Measurements from ENCODE around the gene STAT1.
A peak's percentile ranks its signal among the peaks of the same experiment; 100 is the strongest.
"Not testable (repeated sequence)": the region's sequence is repeated elsewhere in the genome, so short reads cannot be mapped to it uniquely, and the experiment has no call there.

Gene STAT1

DNA sequence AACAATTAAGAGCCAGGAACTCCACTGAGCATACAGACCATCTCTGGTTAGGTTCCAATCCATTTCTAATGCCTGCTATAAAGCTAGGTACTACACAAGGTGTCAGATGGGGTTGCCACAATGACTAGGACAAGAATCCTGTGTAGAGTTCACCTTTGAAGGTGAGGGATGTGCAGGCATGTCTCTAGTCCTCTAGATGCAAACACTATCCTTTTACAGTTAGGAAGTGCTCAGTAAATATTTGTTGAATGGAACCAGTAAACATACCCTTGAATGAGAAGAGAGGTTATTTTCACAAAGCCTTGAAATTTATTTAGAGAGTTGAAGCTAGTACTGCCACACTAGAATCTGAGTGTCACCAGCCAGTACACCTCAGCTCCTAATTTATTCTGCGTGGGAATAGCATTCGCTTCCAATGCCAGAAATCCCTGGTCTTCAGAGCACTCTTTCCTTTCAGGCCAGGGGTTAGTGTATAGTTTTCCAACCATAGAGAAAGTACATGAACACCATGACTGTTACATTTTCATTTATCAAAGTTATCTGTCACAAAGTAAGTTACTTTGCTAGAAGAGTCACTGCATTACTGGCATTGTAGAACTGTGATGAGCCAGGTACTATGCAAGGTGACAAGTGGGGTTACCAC is 48.3 kb downstream of the STAT1 start:
- no peak overlapping the region for H3K4me2 ChIP-seq (ENCODE audit: low read length)
- H3K4me1 ChIP-seq (ENCODE audit: control insufficient read depth, insufficient read depth, low read length): no peaks in the 10 kb centered on the region
- no peak overlapping the region for H3K9ac ChIP-seq (ENCODE audit: low read depth, low read length)
- no peak overlapping the region for H3K4me3 ChIP-seq (ENCODE audit: low read length)
- H3K27me3 ChIP-seq (ENCODE audit: control insufficient read depth, insufficient read depth, low read length): no peaks in the 10 kb centered on the region
- peaks cover 77% of the 10 kb centered on the region for H3K36me3 ChIP-seq (ENCODE audit: insufficient read depth, low read length)
- H3K9me3 ChIP-seq (replicated peaks; ENCODE audit: low read length): no peaks in the 10 kb centered on the region

DNA sequence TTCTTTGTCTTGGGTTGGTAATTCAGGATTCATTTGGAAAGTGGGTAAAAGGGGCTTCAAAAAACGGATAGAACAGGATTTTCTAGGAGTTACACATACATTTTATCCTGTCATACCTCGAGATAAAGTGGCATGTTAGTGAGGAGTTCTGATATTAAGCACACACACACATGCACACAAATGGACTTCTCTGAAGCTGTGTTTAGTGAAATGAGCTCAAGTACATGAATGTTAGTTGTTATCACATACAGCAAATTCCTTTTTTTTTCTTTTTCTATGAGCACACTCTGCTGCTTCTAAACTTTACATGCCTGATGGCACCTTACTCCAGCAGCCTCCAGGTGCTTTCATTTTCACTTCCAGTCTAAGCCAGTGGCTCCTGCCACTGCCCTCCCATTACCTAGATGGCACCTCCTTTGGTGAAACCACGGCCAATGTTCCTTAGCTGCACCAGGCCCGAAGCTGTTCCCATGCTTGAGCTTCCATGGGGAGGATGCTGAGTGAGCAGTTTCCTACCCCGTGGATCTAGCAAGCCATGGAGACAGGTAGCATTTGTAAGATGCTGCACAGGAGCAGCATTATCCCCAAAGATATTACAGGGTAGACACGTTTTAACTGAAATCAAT is 49.7 kb downstream of the STAT1 start:
- Histone ChIP-seq H3K9ac (ENCODE audit: low read depth, low read length) (no peak overlapping the region), H3K4me1 (ENCODE audit: control insufficient read depth, insufficient read depth, low read length) (peaks cover 6% of the 10 kb centered on the region), H3K4me3 (ENCODE audit: low read length) (no peak overlapping the region), H3K27me3 (ENCODE audit: control insufficient read depth, insufficient read depth, low read length) (no peaks in the 10 kb centered on the region), H3K36me3 (ENCODE audit: insufficient read depth, low read length) (peaks cover 70% of the 10 kb centered on the region), H3K4me2 (ENCODE audit: low read length) (no peak overlapping the region), H3K9me3 (replicated peaks; ENCODE audit: low read length) (no peaks in the 10 kb centered on the region)

DNA sequence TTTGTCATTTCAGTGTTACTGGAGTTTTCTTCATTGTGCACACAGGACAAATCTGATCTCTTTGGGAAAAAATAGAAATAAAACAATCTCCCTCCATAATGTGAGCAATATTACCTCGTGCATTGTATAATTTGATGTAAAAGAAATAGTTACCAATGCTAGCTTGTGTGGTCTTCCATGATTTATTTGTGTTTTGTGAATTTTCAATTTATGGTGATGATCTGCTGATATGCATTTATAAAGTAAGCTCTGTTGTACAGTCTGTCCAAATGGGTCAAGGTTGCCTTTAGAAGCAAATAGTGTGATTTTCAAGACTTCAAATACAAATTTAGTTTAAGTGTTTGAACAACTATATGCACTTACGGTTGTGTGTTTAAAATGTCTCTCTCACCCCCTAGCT is 50.9 kb downstream of the STAT1 start:
- Histone ChIP-seq H3K36me3 (ENCODE audit: insufficient read depth, low read length) (peaks cover 62% of the 10 kb centered on the region), H3K9me3 (replicated peaks; ENCODE audit: low read length) (no peaks in the 10 kb centered on the region), H3K27me3 (ENCODE audit: control insufficient read depth, insufficient read depth, low read length) (no peaks in the 10 kb centered on the region), H3K4me3 (ENCODE audit: low read length) (no peak overlapping the region), H3K4me2 (ENCODE audit: low read length) (no peak overlapping the region), H3K9ac (ENCODE audit: low read depth, low read length) (no peak overlapping the region), H3K4me1 (ENCODE audit: control insufficient read depth, insufficient read depth, low read length) (peaks cover 6% of the 10 kb centered on the region)

- Histone ChIP-seq H3K9ac (ENCODE audit: low read depth, low read length) (no peak overlapping the region), H3K9me3 (replicated peaks; ENCODE audit: low read length) (no peaks in the 10 kb centered on the region), H3K27me3 (ENCODE audit: control insufficient read depth, insufficient read depth, low read length) (no peaks in the 10 kb centered on the region), H3K4me2 (ENCODE audit: low read length) (no peak overlapping the region), H3K4me3 (ENCODE audit: low read length) (no peak overlapping the region), H3K4me1 (ENCODE audit: control insufficient read depth, insufficient read depth, low read length) (peaks cover 6% of the 10 kb centered on the region), H3K36me3 (ENCODE audit: insufficient read depth, low read length) (peaks cover 53% of the 10 kb centered on the region)
Observed at GRCh38 chr2:190961918-190962487, 52.0 kb downstream of the STAT1 start.

GRCh38 chr2:190961117-190961516 is 52.9 kb downstream of the STAT1 start:
- H3K36me3 ChIP-seq (ENCODE audit: insufficient read depth, low read length): peaks cover 50% of the 10 kb centered on the region
- H3K4me1 ChIP-seq (ENCODE audit: control insufficient read depth, insufficient read depth, low read length): not testable (repeated sequence)

DNA sequence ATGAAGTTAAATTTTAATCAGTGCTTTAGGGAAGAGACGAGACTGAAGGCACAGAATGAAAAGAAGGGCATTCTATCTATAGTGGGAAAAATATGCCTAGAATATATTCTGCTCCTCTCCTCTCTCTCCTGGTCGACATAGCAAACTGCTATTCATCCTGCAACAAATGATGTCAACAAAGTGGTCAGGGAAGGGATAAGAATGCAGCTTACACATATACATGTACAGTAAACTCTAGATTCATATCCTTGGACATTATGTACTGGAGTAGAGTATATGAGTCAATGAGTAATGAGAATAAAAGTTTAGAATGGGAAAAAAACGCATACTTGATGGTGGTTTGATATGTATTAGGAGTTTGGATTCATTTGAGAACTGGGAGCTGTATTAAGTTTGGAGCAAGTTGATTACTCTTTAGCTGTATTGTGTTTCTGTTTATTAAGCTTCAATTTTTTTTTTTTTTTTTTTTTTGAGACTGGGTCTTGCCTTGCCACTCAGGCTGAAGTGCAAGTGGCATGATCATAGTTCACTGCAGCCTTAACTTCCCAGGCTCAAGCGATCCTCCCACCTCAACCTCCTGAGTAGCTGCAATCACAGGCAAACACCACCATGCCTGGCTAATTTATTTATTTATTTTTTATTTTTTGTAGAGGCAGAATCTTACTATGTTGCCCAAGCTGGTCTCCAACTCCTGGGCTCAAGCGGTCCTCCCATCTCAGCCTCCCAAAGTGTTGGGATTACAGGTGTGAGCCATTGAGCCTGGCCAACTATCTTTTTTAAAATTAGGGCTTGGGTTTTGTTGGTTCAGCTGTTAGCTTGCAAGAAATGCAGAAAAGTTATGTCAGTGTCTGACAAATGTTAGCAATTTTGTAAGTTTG is 53.8 kb downstream of the STAT1 start:
- Histone ChIP-seq H3K4me3 (ENCODE audit: low read length) (no peak overlapping the region), H3K4me2 (ENCODE audit: low read length) (no peak overlapping the region), H3K9me3 (replicated peaks; ENCODE audit: low read length) (no peaks in the 10 kb centered on the region), H3K9ac (ENCODE audit: low read depth, low read length) (no peak overlapping the region), H3K4me1 (ENCODE audit: control insufficient read depth, insufficient read depth, low read length) (peaks cover 6% of the 10 kb centered on the region), H3K36me3 (ENCODE audit: insufficient read depth, low read length) (peaks cover 40% of the 10 kb centered on the region), H3K27me3 (ENCODE audit: control insufficient read depth, insufficient read depth, low read length) (no peaks in the 10 kb centered on the region)

More at GRCh38 chr2:190961117-190961516, 52.9 kb downstream of the STAT1 start:
- H3K9ac ChIP-seq (ENCODE audit: low read depth, low read length); H3K4me2 ChIP-seq (ENCODE audit: low read length); H3K4me3 ChIP-seq (ENCODE audit: low read length); H3K9me3 ChIP-seq (replicated peaks; ENCODE audit: low read length); H3K27me3 ChIP-seq (ENCODE audit: control insufficient read depth, insufficient read depth, low read length): not testable (repeated sequence)

DNA sequence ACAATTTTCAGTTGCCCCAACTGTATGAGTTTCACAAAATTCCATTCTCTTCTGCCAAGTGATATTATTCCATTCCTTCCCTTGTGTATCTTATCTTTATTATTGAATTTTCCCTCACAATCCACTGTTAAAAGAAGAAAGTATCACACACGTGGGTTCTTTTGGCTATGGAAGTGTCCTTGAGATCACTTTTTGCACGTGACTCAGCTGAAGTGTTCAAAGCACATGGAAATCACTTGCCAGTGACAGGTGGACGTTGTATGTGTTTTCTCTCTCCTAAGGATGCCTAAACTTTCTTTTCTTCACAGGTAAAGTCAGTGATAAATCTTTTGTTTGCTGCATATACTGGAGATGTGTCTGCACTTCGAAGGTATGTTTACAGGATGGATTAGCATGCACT is 60.7 kb downstream of the STAT1 start:
- Histone ChIP-seq H3K27me3 (ENCODE audit: control insufficient read depth, insufficient read depth, low read length) (no peaks in the 10 kb centered on the region), H3K4me2 (ENCODE audit: low read length) (no peak overlapping the region), H3K9me3 (replicated peaks; ENCODE audit: low read length) (no peaks in the 10 kb centered on the region), H3K4me3 (ENCODE audit: low read length) (no peak overlapping the region), H3K36me3 (ENCODE audit: insufficient read depth, low read length) (no peaks in the 10 kb centered on the region), H3K9ac (ENCODE audit: low read depth, low read length) (no peak overlapping the region), H3K4me1 (ENCODE audit: control insufficient read depth, insufficient read depth, low read length) (peaks cover 10% of the 10 kb centered on the region)

GRCh38 chr2:190950566-190950991 is 63.4 kb downstream of the STAT1 start:
- Histone ChIP-seq H3K4me2 (ENCODE audit: low read length) (no peak overlapping the region), H3K4me3 (ENCODE audit: low read length) (no peak overlapping the region), H3K9ac (ENCODE audit: low read depth, low read length) (no peak overlapping the region), H3K27me3 (ENCODE audit: control insufficient read depth, insufficient read depth, low read length) (no peaks in the 10 kb centered on the region), H3K9me3 (replicated peaks; ENCODE audit: low read length) (no peaks in the 10 kb centered on the region), H3K4me1 (ENCODE audit: control insufficient read depth, insufficient read depth, low read length) (peaks cover 34% of the 10 kb centered on the region), H3K36me3 (ENCODE audit: insufficient read depth, low read length) (no peaks in the 10 kb centered on the region)

DNA sequence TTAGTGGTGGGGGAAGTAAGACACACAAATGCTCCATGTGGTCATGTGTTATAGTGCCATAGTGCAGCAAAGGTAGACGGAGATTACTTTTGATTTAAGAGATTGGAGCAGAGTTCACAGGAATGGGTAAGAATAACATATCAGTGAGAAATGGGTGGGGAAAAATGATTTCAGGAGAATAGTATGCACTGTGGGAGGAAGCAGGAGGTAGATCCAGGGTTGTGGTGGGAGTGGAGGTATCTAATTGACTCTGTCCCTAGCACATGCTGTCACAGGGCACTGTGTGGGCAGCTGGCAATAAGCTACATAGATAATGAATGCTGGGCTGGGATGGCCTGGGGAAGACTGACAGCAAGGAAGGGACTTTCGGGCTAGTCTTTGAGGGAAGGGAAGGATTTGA is 65.3 kb downstream of the STAT1 start:
- peaks cover 34% of the 10 kb centered on the region for H3K4me1 ChIP-seq (ENCODE audit: control insufficient read depth, insufficient read depth, low read length)
- H3K4me3 ChIP-seq (ENCODE audit: low read length): no peak overlapping the region
- H3K9ac ChIP-seq (ENCODE audit: low read depth, low read length): no peak overlapping the region
- no peaks in the 10 kb centered on the region for H3K36me3 ChIP-seq (ENCODE audit: insufficient read depth, low read length)
- H3K9me3 ChIP-seq (replicated peaks; ENCODE audit: low read length): no peaks in the 10 kb centered on the region
- no peaks in the 10 kb centered on the region for H3K27me3 ChIP-seq (ENCODE audit: control insufficient read depth, insufficient read depth, low read length)
- H3K4me2 ChIP-seq (ENCODE audit: low read length): peak overlapping the region; percentile 72

DNA sequence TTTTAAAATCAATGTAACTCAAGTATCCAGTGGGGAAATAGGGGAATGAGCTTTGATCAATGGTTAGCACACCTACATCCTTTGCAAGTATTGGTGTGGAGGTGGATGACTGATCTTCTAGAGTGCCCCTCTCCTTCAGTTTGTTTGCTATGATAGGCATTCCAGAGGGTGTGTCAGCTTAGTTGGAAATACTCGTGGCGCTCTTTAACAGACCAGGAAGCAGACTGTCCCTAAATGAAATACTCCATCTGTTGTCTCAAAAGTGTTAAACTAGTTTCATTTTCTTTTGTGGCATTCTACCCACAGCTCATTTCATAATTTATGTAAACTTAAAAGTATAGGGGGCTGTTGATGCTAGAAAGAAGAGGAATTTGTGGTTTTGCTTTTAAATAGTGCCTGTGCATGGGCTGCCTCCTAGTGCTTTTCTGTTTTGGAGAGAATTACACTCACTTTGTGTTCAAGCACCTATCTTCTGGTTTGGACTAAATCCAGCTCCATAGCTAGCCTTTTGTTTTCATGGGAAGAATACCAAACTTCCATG is 66.2 kb downstream of the STAT1 start:
- no peaks in the 10 kb centered on the region for H3K36me3 ChIP-seq (ENCODE audit: insufficient read depth, low read length)
- H3K4me2 ChIP-seq (ENCODE audit: low read length): peak overlapping the region; percentile 72
- H3K9me3 ChIP-seq (replicated peaks; ENCODE audit: low read length): no peaks in the 10 kb centered on the region
- H3K9ac ChIP-seq (ENCODE audit: low read depth, low read length): peak overlapping the region; percentile 16
- H3K27me3 ChIP-seq (ENCODE audit: control insufficient read depth, insufficient read depth, low read length): no peaks in the 10 kb centered on the region
- H3K4me1 ChIP-seq (ENCODE audit: control insufficient read depth, insufficient read depth, low read length): peaks cover 34% of the 10 kb centered on the region
- peak overlapping the region; percentile 39 for H3K4me3 ChIP-seq (ENCODE audit: low read length)

DNA sequence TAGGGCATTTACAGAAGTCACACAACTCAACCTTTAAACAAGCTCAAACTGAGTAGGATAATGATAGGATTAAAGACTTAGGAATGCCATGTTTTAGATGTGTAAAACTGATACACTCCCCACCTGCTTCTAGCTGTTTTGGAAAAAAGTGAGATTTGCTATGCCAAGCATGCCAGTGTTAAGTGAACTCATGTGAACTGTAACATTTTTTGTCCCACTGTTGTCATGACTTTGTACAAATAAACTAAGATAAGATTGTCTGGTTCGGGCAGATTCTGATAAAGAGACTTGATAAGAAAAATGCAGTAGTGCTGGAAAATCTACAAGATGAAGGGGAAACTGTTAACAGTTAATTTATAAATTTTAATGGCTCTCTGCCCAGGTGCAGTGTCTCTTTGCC is 66.8 kb downstream of the STAT1 start:
- peak overlapping the region; percentile 39 for H3K4me3 ChIP-seq (ENCODE audit: low read length)
- H3K36me3 ChIP-seq (ENCODE audit: insufficient read depth, low read length): peaks cover 5% of the 10 kb centered on the region
- no peaks in the 10 kb centered on the region for H3K27me3 ChIP-seq (ENCODE audit: control insufficient read depth, insufficient read depth, low read length)
- no peak overlapping the region for H3K9ac ChIP-seq (ENCODE audit: low read depth, low read length)
- no peaks in the 10 kb centered on the region for H3K9me3 ChIP-seq (replicated peaks; ENCODE audit: low read length)
- H3K4me2 ChIP-seq (ENCODE audit: low read length): peak overlapping the region; percentile 72
- peaks cover 34% of the 10 kb centered on the region for H3K4me1 ChIP-seq (ENCODE audit: control insufficient read depth, insufficient read depth, low read length)

Measured in skeletal muscle satellite cell (primary cell).